Smooth muscle cell of the brain vasculature (primary cell): ENCODE data around the gene FBLN1.
A peak's percentile ranks its signal among the peaks of the same experiment; 100 is the strongest.
"Not testable (repeated sequence)": the region's sequence is repeated elsewhere in the genome, so short reads cannot be mapped to it uniquely, and the experiment has no call there.

Experiments
- DNase-seq: peaks from one replicate; pipeline ENCODE4 v3.0.0-alpha.2; 2012; ENCODE audit warnings: low read depth, low spot score

Gene FBLN1, protein sequence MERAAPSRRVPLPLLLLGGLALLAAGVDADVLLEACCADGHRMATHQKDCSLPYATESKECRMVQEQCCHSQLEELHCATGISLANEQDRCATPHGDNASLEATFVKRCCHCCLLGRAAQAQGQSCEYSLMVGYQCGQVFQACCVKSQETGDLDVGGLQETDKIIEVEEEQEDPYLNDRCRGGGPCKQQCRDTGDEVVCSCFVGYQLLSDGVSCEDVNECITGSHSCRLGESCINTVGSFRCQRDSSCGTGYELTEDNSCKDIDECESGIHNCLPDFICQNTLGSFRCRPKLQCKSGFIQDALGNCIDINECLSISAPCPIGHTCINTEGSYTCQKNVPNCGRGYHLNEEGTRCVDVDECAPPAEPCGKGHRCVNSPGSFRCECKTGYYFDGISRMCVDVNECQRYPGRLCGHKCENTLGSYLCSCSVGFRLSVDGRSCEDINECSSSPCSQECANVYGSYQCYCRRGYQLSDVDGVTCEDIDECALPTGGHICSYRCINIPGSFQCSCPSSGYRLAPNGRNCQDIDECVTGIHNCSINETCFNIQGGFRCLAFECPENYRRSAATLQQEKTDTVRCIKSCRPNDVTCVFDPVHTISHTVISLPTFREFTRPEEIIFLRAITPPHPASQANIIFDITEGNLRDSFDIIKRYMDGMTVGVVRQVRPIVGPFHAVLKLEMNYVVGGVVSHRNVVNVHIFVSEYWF

DNA sequence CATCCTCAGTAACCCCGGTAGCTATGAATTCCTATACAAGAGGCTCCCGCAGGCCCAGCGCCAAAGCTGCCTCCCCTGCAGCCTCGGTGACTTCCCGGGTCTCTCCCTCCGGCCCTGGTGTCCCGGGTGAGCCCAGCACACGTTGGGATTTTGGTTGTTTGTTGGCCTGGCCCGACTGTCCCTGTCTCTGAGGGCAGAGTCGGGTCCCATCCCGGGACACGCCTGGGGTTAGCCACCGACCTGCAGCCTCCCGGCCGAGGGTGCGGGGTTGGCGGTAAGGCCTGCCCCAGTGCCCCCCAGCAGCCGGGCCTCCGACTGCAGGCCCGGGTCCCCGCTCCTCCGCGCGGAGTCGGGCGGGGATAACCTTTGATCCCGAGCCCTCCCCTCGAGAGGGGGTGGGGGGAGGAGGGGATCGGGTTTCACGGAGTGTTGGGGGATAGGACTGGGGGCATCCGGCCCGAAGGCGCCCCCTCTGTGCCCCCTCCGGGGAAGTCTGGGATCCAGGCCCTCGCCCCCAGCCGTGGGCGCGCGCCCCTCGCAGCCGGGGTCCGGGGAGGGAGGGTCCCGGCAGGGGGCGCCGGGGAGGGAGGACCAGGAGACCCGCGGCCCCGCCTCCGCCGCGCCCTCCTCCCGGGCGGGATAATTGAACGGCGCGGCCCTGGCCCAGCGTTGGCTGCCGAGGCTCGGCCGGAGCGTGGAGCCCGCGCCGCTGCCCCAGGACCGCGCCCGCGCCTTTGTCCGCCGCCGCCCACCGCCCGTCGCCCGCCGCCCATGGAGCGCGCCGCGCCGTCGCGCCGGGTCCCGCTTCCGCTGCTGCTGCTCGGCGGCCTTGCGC lies at the start of gene FBLN1:
TSS of gene FBLN1 (plus strand) at position 669 of the 835 bp plus-strand sequence. CDS start at position 772, 103 bp downstream.
- DNase-seq = no peak

GRCh38 chr22:45453764-45454163 lies 48.9 kb upstream of the FBLN1 start:
- DNase-seq = no peak

- no peak for DNase-seq
Observed at GRCh38 chr22:45454275-45454674, 48.4 kb upstream of the FBLN1 start.

GRCh38 chr22:45455212-45455611 lies 47.5 kb upstream of the FBLN1 start:
- no peak for DNase-seq

DNA sequence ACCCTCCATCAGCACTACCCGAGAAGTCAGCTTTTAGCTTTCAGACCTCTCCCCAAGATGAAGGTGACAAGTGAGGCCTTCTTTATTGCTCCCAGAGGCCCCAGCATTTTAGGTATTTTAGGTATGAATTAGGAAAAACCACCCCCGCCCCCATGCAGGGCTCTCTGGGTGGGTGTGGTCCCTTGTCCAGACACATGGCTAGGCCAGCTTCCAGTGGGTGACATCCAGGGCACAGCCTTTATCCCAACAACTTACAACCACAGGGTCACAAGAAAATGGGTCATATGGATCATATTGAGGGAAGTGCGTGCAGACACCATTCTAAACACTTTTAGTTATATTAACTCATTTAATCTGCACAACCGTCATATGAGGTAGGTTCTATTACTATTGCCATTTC lies 47.1 kb upstream of the FBLN1 start:
- DNase-seq = no peak

- no peak for DNase-seq
Observed at GRCh38 chr22:45456811-45457210, 45.9 kb upstream of the FBLN1 start.

DNA sequence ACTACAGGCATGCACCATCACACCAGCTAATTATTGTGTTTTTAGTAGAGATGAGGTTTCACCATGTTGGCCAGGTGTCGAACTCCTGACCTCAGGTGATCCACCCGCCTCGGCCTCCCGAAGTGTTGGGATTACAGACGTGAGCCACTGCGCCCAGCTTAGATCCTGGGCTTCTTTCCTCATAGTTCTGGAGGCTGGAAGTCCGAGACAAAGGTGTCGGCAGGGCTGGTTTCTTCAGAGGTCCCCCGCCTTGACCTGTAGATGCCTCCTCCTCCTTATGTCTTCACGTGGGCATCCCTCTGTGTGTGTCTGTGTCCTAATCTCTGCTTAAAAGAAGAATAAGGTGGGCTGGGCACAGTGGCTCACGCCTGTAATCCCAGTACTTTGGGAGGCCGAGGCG lies 44.2 kb upstream of the FBLN1 start:
- no peak for DNase-seq

DNA sequence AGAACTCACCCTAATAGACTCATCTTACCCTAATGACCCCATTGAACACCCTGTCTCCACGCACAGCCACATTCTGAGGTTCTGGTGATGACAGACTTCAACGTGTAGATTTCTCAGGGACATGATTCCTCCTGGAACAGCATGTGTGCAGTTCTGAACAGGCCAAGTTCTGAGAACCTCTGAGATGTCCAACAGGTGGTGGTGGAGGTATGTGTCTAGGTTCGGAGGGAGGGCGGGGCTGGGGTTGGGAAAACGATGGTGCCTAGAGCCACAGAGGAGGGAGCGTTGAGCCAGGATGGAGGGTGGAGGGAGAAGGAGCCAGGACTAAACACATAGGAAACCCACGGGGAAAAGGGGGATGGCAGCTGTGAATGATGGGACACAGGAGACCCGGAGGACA lies 43.4 kb upstream of the FBLN1 start:
- no peak for DNase-seq

GRCh38 chr22:45460288-45461109 lies 42.2 kb upstream of the FBLN1 start:
- DNase-seq = peak; percentile 72

GRCh38 chr22:45462034-45462655 lies 40.5 kb upstream of the FBLN1 start:
- no peak for DNase-seq

GRCh38 chr22:45463691-45464090 lies 39.0 kb upstream of the FBLN1 start:
- DNase-seq = not testable (repeated sequence)

- no peak for DNase-seq
Observed at GRCh38 chr22:45465633-45466032, 37.0 kb upstream of the FBLN1 start.

DNA sequence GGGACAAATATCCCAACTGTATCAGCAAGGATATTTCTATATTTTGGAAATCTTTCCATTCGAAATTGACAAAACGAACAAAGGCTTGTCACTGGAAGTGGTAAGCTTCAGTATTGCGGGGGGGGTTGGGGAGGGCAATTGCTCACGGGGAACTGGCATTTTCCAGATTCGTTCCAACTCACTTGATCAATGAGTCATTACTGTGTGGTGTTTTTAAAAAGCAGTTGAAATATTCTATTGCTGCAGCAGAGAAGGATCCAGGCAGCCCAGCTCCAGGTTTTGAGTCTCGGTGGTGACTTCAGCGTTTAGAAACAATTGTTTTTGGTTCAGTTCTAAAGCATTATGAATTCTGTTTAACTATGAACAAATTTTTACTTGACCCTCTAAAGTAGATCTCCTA lies 33.8 kb upstream of the FBLN1 start:
- DNase-seq = no peak

DNA sequence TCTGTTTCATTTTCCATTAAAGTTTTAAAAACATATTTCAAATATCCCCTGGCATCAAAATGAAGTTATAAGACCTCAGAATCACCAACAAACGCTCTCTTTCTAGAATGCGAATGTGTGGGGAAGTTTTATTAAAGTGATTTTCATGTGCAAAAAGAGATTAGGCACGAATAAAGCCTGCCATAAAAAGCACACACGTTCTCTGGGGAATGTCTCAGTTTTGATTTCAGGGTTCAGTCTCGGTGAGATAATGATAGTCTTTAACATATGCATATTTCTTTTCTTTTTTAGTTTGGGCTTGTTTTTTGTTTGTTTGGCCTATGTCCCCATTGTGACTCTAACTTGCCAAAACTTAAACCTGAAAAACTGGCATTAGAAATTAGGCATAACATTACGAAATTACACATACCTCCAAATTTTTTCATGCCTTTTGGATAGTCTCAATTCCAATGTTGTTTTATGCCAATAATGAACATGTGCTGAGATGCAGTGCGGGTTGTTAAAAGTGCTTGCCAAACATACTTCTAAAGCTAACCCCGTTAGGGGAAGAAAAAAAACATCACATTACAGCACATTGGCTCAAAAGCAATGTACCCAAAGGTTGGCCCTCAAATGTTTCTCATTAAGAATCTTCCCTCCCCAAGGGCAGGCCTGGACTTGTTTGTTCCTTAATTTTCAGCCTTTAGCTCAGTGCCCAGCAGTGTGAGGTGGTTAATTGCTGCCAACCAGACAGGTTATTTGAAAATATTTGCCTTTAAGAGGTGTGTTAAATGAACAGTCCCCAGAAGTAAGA lies 33.2 kb upstream of the FBLN1 start:
- DNase-seq = no peak

DNA sequence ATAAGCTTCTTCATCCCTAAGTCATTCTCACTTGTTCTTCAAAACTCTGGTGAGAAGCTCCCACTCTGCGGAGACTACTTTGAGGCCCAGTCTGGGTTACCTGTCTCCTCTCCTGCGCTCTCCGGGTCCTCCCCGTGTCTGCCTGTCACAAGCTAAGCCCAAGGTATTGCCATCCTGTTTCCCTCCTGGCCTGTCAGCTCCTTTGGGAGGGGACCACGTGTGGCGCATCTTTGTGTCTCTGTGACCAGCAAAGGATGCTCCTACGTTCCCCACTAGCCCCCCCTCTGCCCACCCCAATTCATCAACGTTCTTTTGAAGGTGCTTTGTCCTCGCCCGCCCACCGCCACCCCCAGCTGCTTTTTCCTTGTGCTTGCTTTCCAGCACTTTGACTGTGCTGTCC lies 31.8 kb upstream of the FBLN1 start:
- DNase-seq = no peak

- DNase-seq = no peak
Observed at GRCh38 chr22:45472426-45472825, 30.3 kb upstream of the FBLN1 start.

- DNase-seq = no peak
Observed at GRCh38 chr22:45473626-45474237, 29.0 kb upstream of the FBLN1 start.

- DNase-seq = no peak
Observed at GRCh38 chr22:45475063-45475747, 27.5 kb upstream of the FBLN1 start.
